ENCODE measurements around the gene AMT.

AMT gene

GRCh38 chr3:49389297-49389696, 33.0 kb downstream of the AMT start:
- Histone ChIP-seq H3K4me1 (ENCODE audit: insufficient read depth, low read length) (no peaks in the 10 kb centered on the region), H3K4me2 (ENCODE audit: insufficient read depth, low read length) (no peak overlapping the region), H3K27ac (ENCODE audit: low read length) (no peak overlapping the region), H3K36me3 (ENCODE audit: insufficient read depth, low read length) (peaks cover 18% of the 10 kb centered on the region), H4K20me1 (ENCODE audit: insufficient read depth, low read length) (peaks cover 87% of the 10 kb centered on the region), H3K79me2 (ENCODE audit: insufficient read depth, low read length) (peaks cover 97% of the 10 kb centered on the region), H3K4me3 (ENCODE audit: low read depth in 1 of 2, low read length in 2 of 2) (no peak overlapping the region), H3K27me3 (ENCODE audit: insufficient read depth, low read length, poor library complexity) (no peaks in the 10 kb centered on the region), H2AFZ (ENCODE audit: low read depth, low read length) (no peak overlapping the region), H3K9me3 (ENCODE audit: insufficient read depth, low read length, severe bottlenecking) (no peaks in the 10 kb centered on the region), H3K9ac (ENCODE audit: low read depth, low read length) (no peak overlapping the region)
- TF ChIP-seq CTCF (IDR thresholded peaks at IDR 0.05; ENCODE audit: borderline replicate concordance, extremely low read depth, low read length, poor library complexity, severe bottlenecking): no peak
- no peak for TF ChIP-seq EZH2 (IDR thresholded peaks at IDR 0.05; ENCODE audit: borderline replicate concordance, low read depth, low read length, severe bottlenecking)
- DNase-seq (no peak), ATAC-seq (ENCODE audit: insufficient read depth, low read depth) (no peak)

DNA sequence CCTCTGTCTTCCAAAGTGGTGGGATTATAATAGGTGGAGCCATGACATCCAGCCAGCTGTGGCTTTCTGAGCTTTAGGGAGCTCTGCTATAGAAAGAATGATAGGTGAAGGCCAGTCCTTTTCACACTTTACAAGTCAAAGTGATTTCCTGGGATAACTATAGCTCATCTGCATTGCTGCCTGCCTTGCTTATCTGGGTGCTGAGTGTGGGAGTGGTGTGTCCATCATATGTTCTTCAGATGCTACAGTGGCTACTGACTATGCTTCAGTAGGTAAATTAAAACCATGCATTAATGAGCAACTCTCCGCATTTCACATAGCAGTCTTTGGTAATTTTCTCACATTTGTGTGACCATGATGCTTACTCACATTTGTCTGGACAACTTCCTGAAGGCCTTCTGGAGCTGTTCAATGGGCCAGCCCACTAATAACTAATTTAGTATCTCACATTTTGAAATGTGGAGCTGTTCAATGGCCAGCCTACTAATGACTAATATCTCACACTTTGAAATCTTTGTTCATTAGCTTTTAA, 33.9 kb downstream of the AMT start:
- H3K9ac ChIP-seq (ENCODE audit: low read depth, low read length): no peak overlapping the region
- no peak overlapping the region for H3K27ac ChIP-seq (ENCODE audit: low read length)
- H3K4me3 ChIP-seq (ENCODE audit: low read depth in 1 of 2, low read length in 2 of 2): no peak overlapping the region
- no peak for DNase-seq
- H3K4me1 ChIP-seq (ENCODE audit: insufficient read depth, low read length): no peaks in the 10 kb centered on the region
- ATAC-seq (ENCODE audit: insufficient read depth, low read depth): no peak
- no peaks in the 10 kb centered on the region for H3K27me3 ChIP-seq (ENCODE audit: insufficient read depth, low read length, poor library complexity)
- TF ChIP-seq EZH2 (IDR thresholded peaks at IDR 0.05; ENCODE audit: borderline replicate concordance, low read depth, low read length, severe bottlenecking) (no peak), CTCF (IDR thresholded peaks at IDR 0.05; ENCODE audit: borderline replicate concordance, extremely low read depth, low read length, poor library complexity, severe bottlenecking) (no peak)
- peaks cover 16% of the 10 kb centered on the region for H3K36me3 ChIP-seq (ENCODE audit: insufficient read depth, low read length)
- H3K4me2 ChIP-seq (ENCODE audit: insufficient read depth, low read length): no peak overlapping the region
- no peaks in the 10 kb centered on the region for H3K9me3 ChIP-seq (ENCODE audit: insufficient read depth, low read length, severe bottlenecking)
- peaks cover 98% of the 10 kb centered on the region for H3K79me2 ChIP-seq (ENCODE audit: insufficient read depth, low read length)
- peaks cover 92% of the 10 kb centered on the region for H4K20me1 ChIP-seq (ENCODE audit: insufficient read depth, low read length)
- H2AFZ ChIP-seq (ENCODE audit: low read depth, low read length): no peak overlapping the region

DNA sequence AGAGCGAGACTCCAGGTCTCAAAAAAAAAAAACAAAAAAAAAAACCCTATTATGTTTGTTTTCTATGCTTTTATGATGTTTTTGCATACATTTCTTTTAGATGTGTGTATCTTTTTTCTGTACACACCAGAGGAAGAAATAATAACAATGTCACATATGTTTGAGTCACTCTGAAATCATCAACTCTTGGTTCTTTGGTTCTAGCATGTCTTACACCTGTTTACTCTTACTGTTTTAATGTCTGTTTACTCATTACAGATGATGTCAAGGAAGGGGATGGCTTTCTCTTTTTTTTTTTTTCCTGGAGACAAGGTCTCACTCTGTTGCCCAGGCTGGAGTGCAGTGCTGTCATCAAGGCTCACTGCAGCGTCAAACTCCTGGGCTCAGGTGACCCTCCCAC, 34.6 kb downstream of the AMT start:
- no peak overlapping the region for H3K9ac ChIP-seq (ENCODE audit: low read depth, low read length)
- DNase-seq: no peak
- H4K20me1 ChIP-seq (ENCODE audit: insufficient read depth, low read length): peaks cover 92% of the 10 kb centered on the region
- no peak overlapping the region for H3K27ac ChIP-seq (ENCODE audit: low read length)
- H3K4me3 ChIP-seq (ENCODE audit: low read depth in 1 of 2, low read length in 2 of 2): no peak overlapping the region
- H2AFZ ChIP-seq (ENCODE audit: low read depth, low read length): no peak overlapping the region
- ATAC-seq (ENCODE audit: insufficient read depth, low read depth): no peak
- peaks cover 13% of the 10 kb centered on the region for H3K36me3 ChIP-seq (ENCODE audit: insufficient read depth, low read length)
- H3K27me3 ChIP-seq (ENCODE audit: insufficient read depth, low read length, poor library complexity): no peaks in the 10 kb centered on the region
- no peaks in the 10 kb centered on the region for H3K9me3 ChIP-seq (ENCODE audit: insufficient read depth, low read length, severe bottlenecking)
- TF ChIP-seq EZH2 (IDR thresholded peaks at IDR 0.05; ENCODE audit: borderline replicate concordance, low read depth, low read length, severe bottlenecking) (no peak), CTCF (IDR thresholded peaks at IDR 0.05; ENCODE audit: borderline replicate concordance, extremely low read depth, low read length, poor library complexity, severe bottlenecking) (no peak)
- no peaks in the 10 kb centered on the region for H3K4me1 ChIP-seq (ENCODE audit: insufficient read depth, low read length)
- H3K79me2 ChIP-seq (ENCODE audit: insufficient read depth, low read length): peaks cover 98% of the 10 kb centered on the region
- no peak overlapping the region for H3K4me2 ChIP-seq (ENCODE audit: insufficient read depth, low read length)
